MCF 10A (cell line): ENCODE results near the gene CTAGE15. TPM values are rescaled to one million over a fixed set of nuclear protein-coding genes. Genes with fewer than 3 reads are reported as not detected.
"Not testable (repeated sequence)": the region's sequence is repeated elsewhere in the genome, so short reads cannot be mapped to it uniquely, and the experiment has no call there.

ENCODE experiments used
- Bru-seq: library from RNA; stranded (reverse); fragments of 400-500 nt; gene quantifications from one replicate; lab custom pipeline; 2021; lab: Mats Ljungman, UMichigan
- BruChase-seq, 2 experiments: library from RNA; stranded (reverse); fragments of 400-500 nt; gene quantifications; one replicate each; lab custom pipeline; 2021; lab: Mats Ljungman, UMichigan
- BruUV-seq: library from RNA; stranded (reverse); fragments of 400-500 nt; replicated peaks from 2 replicates; lab custom pipeline; 2021; lab: Mats Ljungman, UMichigan
- CTCF ChIA-PET: fragments of 300-600 bp; sonication (Branson Sonifier 250); formaldehyde crosslinking; extraction: SDS; loops from one replicate; lab custom pipeline; 2021; ENCODE audit warnings: antibody characterized with exemption, inconsistent platforms; lab: Yijun Ruan, JAX
- POLR2A ChIA-PET: fragments of 300-600, 350-650 bp; sonication (Branson Sonifier 250); formaldehyde crosslinking; extraction: SDS; loops from one replicate; lab custom pipeline; 2020; ENCODE audit warnings: antibody characterized with exemption, inconsistent platforms; lab: Yijun Ruan, JAX
- DNase-seq: peaks from one replicate; pipeline ENCODE4 v3.0.0-alpha.2; 2018; ENCODE audit not compliant: unreplicated experiment
- H3K27ac Mint-ChIP-seq: one replicate; pipeline ENCODE4 v1.8.0; 2022; ENCODE audit warnings: mild to moderate bottlenecking, low read depth, mixed read lengths; ENCODE audit not compliant: unreplicated experiment
- H3K27me3 Mint-ChIP-seq: one replicate; pipeline ENCODE4 v1.8.0; 2022; ENCODE audit warnings: mixed read lengths; ENCODE audit not compliant: insufficient read depth, unreplicated experiment
- H3K36me3 Mint-ChIP-seq: one replicate; pipeline ENCODE4 v1.8.0; 2022; ENCODE audit warnings: mild to moderate bottlenecking, moderate library complexity, mixed read lengths; ENCODE audit not compliant: insufficient read depth, unreplicated experiment
- H3K4me1 Mint-ChIP-seq: one replicate; pipeline ENCODE4 v1.8.0; 2022; ENCODE audit warnings: mixed read lengths; ENCODE audit not compliant: insufficient read depth, unreplicated experiment
- H3K4me3 Mint-ChIP-seq: one replicate; pipeline ENCODE4 v1.8.0; 2022; ENCODE audit warnings: mild to moderate bottlenecking, moderate library complexity, mixed read lengths; ENCODE audit not compliant: unreplicated experiment
- H3K9me3 Mint-ChIP-seq: one replicate; pipeline ENCODE4 v1.8.0; 2022; ENCODE audit warnings: mixed read lengths; ENCODE audit not compliant: unreplicated experiment
- intact Hi-C: fragments of 100-400 bp; cut with micrococcal nuclease; formaldehyde crosslinking; loops from 2 replicates; pipeline ENCODE4 v1.14.1; 2022
- long read RNA-seq: library from polyadenylated mRNA; stranded (forward); transcript quantifications from one replicate; pipeline ENCODE4 v2.0.0, GENCODE V29; 2022
- total RNA-seq: library from RNA; stranded (reverse); gene quantifications from 2 replicates; pipeline ENCODE4 v1.2.3, GENCODE V29; 2022

Gene CTAGE15, protein sequence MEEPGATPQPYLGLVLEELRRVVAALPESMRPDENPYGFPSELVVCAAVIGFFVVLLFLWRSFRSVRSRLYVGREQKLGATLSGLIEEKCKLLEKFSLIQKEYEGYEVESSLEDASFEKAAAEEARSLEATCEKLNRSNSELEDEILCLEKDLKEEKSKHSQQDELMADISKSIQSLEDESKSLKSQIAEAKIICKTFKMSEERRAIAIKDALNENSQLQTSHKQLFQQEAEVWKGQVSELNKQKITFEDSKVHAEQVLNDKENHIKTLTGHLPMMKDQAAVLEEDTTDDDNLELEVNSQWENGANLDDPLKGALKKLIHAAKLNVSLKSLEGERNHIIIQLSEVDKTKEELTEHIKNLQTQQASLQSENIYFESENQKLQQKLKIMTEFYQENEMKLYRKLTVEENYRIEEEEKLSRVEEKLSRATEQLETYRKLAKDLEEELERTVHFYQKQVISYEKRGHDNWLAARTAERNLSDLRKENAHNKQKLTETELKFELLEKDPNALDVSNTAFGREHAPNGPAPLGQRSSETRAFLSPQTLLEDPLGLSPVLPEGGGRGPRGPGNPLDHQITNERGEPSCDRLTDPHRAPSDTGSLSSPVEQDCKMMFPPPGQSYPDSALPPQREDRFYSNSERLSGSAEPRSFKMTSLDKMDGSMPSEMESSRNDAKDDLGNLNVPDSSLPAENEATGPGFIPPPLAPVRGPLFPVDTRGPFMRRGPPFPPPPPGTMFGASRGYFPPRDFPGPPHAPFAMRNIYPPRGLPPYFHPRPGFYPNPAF
- total RNA-seq (2.8 and 4.2 TPM in 2 replicates), Bru-seq, nascent RNA (percentile 58 among the genes with signal in this experiment), BruChase-seq, experiment 1, labeled RNA remaining after a 6-hour chase (percentile 90 among the genes with signal in this experiment), BruChase-seq, experiment 2, labeled RNA remaining after a 2-hour chase (percentile 73 among the genes with signal in this experiment)
- long read RNA-seq = 0 reads

- CTCF ChIA-PET, H3K4me3 Mint-ChIP-seq, H3K27ac Mint-ChIP-seq, POLR2A ChIA-PET, DNase-seq, H3K9me3 Mint-ChIP-seq, intact Hi-C loops, BruUV-seq, H3K27me3 Mint-ChIP-seq, H3K4me1 Mint-ChIP-seq, H3K36me3 Mint-ChIP-seq: not testable (repeated sequence)
Measured at GRCh38 chr7:143571501-143571900, at the start of gene CTAGE15. TSS of gene CTAGE15 (plus strand) at chr7:143571801. CDS start at chr7:143571818, 17 bp downstream.

- H3K36me3 Mint-ChIP-seq, H3K4me1 Mint-ChIP-seq, DNase-seq, H3K27me3 Mint-ChIP-seq, H3K4me3 Mint-ChIP-seq, H3K9me3 Mint-ChIP-seq, intact Hi-C loops, BruUV-seq, CTCF ChIA-PET, H3K27ac Mint-ChIP-seq, POLR2A ChIA-PET: not testable (repeated sequence)
Measured at GRCh38 chr7:143522309-143522916, 49.2 kb upstream of the CTAGE15 start.

DNA sequence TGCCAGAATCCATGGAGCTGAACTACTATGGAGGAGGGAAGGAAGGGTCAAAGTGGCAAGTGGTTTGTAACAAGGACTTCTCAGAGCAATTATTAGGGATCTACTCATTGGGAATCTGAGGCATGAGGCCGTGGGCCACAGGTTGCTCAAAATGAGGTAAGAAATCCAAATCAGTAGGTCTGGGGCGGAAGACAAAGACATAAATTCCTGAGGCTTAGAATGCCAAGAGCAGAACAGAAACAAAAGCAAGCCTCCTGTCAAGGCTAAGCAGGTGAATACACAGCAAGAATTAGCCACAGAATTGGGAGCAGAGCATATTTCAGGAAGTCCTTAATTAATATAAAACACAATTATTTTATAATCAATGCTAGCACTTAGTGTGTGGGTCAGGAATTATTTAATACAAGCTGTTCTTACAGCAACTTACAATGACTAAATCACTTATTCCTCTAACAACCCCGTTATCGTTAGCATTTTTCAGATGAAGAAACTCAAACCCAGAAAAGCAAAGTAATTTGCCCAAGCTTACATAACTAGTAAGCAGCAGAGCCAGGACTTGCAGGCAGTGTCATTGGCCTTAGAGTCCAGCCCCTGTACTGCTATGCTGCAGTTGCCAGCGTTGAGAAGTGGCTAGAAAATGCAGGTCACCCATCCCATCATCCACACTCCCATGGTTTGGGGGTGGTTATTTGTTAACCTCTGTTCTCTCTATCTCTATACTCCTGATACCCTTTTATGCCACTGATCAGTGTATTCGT lies 40.3 kb upstream of the CTAGE15 start:
- H3K36me3 Mint-ChIP-seq, DNase-seq, POLR2A ChIA-PET, H3K4me3 Mint-ChIP-seq, H3K27me3 Mint-ChIP-seq, H3K4me1 Mint-ChIP-seq, CTCF ChIA-PET, H3K27ac Mint-ChIP-seq, BruUV-seq, H3K9me3 Mint-ChIP-seq, intact Hi-C loops: not testable (repeated sequence)

GRCh38 chr7:143531932-143532331 lies 39.7 kb upstream of the CTAGE15 start:
- CTCF ChIA-PET, intact Hi-C loops, POLR2A ChIA-PET: not testable (repeated sequence)

DNA sequence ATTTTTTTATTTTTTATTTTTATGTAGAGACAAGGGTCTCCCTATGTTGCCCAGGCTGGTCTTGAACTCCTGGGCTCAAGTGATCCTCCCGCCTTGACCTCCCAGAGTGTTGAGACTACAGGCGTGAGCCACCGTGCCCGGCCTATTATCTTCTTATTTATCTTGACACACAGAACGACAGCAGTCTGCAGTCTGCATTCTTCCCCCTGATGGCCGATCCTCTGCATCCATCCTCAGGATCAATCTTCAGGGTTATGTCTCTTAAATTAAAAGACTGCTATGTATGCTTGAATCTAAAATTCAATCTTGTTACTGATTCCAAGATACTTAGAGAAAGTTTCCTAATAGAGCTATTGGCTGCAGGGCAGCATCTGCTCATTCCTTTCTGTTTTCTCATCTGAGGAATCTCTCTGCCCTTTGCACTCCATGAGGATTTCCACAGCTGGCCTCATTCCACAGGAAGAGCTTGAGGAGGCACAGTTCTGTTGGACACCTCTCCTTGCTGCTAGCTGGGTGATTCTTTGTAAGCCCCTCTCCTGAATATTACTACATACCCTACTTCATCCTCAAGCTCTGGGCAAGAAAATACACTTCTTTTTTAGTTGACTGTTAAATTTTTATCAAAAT lies 38.3 kb upstream of the CTAGE15 start:
- H3K36me3 Mint-ChIP-seq, H3K4me1 Mint-ChIP-seq, intact Hi-C loops, CTCF ChIA-PET, H3K4me3 Mint-ChIP-seq, H3K27ac Mint-ChIP-seq, BruUV-seq, H3K27me3 Mint-ChIP-seq, POLR2A ChIA-PET, DNase-seq, H3K9me3 Mint-ChIP-seq: not testable (repeated sequence)

More at GRCh38 chr7:143531932-143532331, 39.7 kb upstream of the CTAGE15 start:
- not testable (repeated sequence) for H3K4me1 Mint-ChIP-seq, H3K27ac Mint-ChIP-seq, H3K4me3 Mint-ChIP-seq, H3K27me3 Mint-ChIP-seq, BruUV-seq, DNase-seq, H3K9me3 Mint-ChIP-seq, H3K36me3 Mint-ChIP-seq

GRCh38 chr7:143536443-143536842 lies 35.2 kb upstream of the CTAGE15 start:
- H3K27ac Mint-ChIP-seq, CTCF ChIA-PET, DNase-seq, H3K4me3 Mint-ChIP-seq, intact Hi-C loops, H3K36me3 Mint-ChIP-seq, H3K4me1 Mint-ChIP-seq, BruUV-seq, POLR2A ChIA-PET, H3K27me3 Mint-ChIP-seq, H3K9me3 Mint-ChIP-seq: not testable (repeated sequence)

DNA sequence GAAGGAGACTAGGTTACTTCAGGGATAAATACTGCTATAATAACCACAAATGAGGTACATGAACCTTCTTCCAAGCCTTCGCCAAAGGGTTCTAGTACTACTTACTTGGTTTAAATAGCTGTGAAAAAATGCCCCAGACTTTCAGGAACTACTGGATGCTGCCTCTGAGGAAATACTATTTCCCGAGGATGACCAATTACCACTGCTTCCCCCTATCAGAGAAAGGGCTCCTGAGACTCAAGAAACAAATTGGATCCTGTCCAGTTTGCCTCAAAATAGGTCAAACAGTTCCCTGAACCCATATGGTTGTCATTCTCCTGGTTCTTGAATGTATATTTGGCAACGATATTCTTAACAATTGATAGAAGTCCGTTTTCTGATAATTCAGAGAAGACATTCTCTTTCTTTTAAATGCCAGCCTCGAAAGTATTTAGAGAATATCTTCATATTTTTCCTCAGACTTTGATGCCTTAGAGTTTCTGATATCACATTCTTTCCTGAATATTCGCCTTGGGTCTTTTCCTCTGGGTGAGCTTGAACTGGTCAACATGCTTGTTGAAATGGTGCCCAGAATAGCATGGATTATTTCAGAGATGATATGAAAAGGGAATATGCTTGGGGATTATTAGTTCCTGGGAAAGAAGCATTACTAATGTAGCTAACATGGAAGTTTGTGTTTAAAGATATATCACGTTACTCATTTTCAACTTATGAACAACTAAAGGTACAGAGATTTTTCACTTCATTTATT lies 28.1 kb upstream of the CTAGE15 start:
- H3K27me3 Mint-ChIP-seq, H3K4me1 Mint-ChIP-seq, H3K36me3 Mint-ChIP-seq, DNase-seq, H3K4me3 Mint-ChIP-seq, CTCF ChIA-PET, POLR2A ChIA-PET, H3K9me3 Mint-ChIP-seq, BruUV-seq, H3K27ac Mint-ChIP-seq, intact Hi-C loops: not testable (repeated sequence)
